Smooth muscle cell of the umbilical artery (primary cell): Measurements from ENCODE around the gene NPY1R. TPM values are rescaled to one million over a fixed set of nuclear protein-coding genes. Genes with fewer than 3 reads are reported as not detected.

ENCODE experiments used
- total RNA-seq: library from RNA; depleted of rRNA; stranded (reverse); fragments of >200 nt; gene quantifications from 2 replicates; pipeline ENCODE4 v1.2.3, GENCODE V29; 2014

NPY1R gene
- total RNA-seq, result under 0.01 TPM in 1 of 2 replicates, not detected in the other

GRCh38 chr4:163332526-163333406 is at the start of gene NPY1R:
Gene NPY1R (minus strand): TSS chr4:163332596. CDS start chr4:163326554, 6,042 bp downstream.

GRCh38 chr4:163343604-163344146 is 11.3 kb upstream of the NPY1R start, which contains the start of gene NPY5R:
Gene NPY5R (plus strand): TSS chr4:163343892. CDS start chr4:163350274, 6,382 bp downstream.

Other genes with a start within 250 kb of the NPY1R start
- 4.8 and 10.9 TPM in 2 replicates for gene NAF1, start 165.7 kb downstream of the NPY1R start, total RNA-seq
- gene NPY5R, start 11.3 kb upstream of the NPY1R start, total RNA-seq, result not detected in 2 replicates
- gene TKTL2, start 141.2 kb upstream of the NPY1R start, total RNA-seq, result not detected in 2 replicates
- gene TMA16, start 162.1 kb upstream of the NPY1R start, total RNA-seq, result 33.3 and 40.8 TPM in 2 replicates